SK-N-MC (cell line): Measurements from ENCODE around the gene PVALB.

Source experiments
- EZH2 ChIP-seq: fragments of 200-600 bp; sonication (generic); IDR thresholded peaks from one replicate; pipeline ENCODE4 v1.6.1; 2017; ENCODE audit warnings: antibody characterized with exemption
- POLR2AphosphoS5 ChIP-seq: IDR thresholded peaks from 2 replicates; pipeline ENCODE4 v1.6.1; 2012; ENCODE audit warnings: mild to moderate bottlenecking, low read depth, low read length, borderline replicate concordance

DNA sequence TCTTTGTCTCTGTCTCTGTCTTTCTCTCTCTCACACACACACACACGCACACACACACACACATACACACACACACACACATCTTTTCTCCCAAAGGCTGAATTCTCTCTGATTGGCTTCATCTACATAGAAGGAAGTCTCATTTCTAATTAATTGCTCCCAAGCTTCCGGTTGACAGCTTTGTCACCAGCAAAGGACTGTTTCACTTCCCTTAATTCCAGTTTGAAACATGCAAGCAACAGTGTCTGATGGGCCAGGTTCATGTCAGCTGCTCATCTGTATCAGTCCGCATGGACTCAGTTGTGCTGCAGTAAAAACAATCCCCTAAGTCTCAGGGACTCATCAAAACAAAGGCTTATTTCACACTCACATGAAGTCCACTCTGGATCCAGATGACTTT, 16.2 kb upstream of the PVALB start:
- TF ChIP-seq EZH2 (no peak), POLR2AphosphoS5 (no peak)
